GM12878 (cell line): ENCODE measurements around the gene FOSL1. TPM values are rescaled to one million over a fixed set of nuclear protein-coding genes. Genes with fewer than 3 reads are reported as not detected.

Experiments
- ATAC-seq: fragments of 200-7000 bp; cut with Tn5 transposase; 3 replicates; pipeline ENCODE4 v1.9.1; 2020; ENCODE audit warnings: mild to moderate bottlenecking, moderate library complexity
- BruUV-seq: library from RNA; stranded (reverse); fragments of 400-500 nt; replicated peaks from 2 replicates; lab custom pipeline; 2021; lab: Mats Ljungman, UMichigan
- CTCF ChIA-PET: fragments of 300-600 bp; sonication (Branson Sonifier 250); formaldehyde crosslinking; extraction: SDS; loops from one replicate; lab custom pipeline; 2021; ENCODE audit warnings: inconsistent platforms; lab: Yijun Ruan, JAX
- POLR2A ChIA-PET: fragments of 350-600 bp; formaldehyde crosslinking; extraction: SDS; loops from one replicate; lab custom pipeline; 2021; ENCODE audit warnings: inconsistent platforms; lab: Charles Lee
- RAD21 ChIA-PET: fragments of 300-600 bp; sonication (Branson Sonifier 250); formaldehyde crosslinking; loops from one replicate; lab custom pipeline; 2023; ENCODE audit warnings: antibody characterized with exemption; ENCODE audit not compliant: unreplicated experiment; lab: Charles Lee
- SMC1A ChIA-PET: fragments of 300-600 bp; sonication (Branson Sonifier 250); formaldehyde crosslinking; loops from one replicate; lab custom pipeline; 2023; ENCODE audit not compliant: unreplicated experiment, uncharacterized antibody; lab: Charles Lee
- DNase-seq: peaks from one replicate; pipeline ENCODE4 v3.0.0-alpha.2; 2011; ENCODE audit warnings: low read depth, low spot score
- FAIRE-seq: peaks from 3 replicates; lab custom pipeline; 2011; peaks lifted over from hg19 to GRCh38; lab: Jason Lieb, UNC
- H2AFZ ChIP-seq: 2 replicates; pipeline ENCODE4 v1.6.0; 2011; ENCODE audit warnings: low read depth, low read length, control low read depth; ENCODE audit not compliant: control insufficient read depth
- H3K27ac ChIP-seq: 2 replicates; pipeline ENCODE4 v1.5.1; 2011; ENCODE audit warnings: control low read depth; ENCODE audit not compliant: control insufficient read depth, insufficient read depth
- H3K27me3 ChIP-seq, 2 experiments: replicated peaks in 1 of 2; 2 replicates each; pipeline versions ENCODE4 v1.6.0 to v1.6.1; 2011; ENCODE audit warnings: low read length in 1 of 2; ENCODE audit not compliant: control insufficient read depth in 2 of 2, insufficient read depth in 2 of 2
- H3K36me3 ChIP-seq, 2 experiments: 2 replicates each; pipeline ENCODE4 v1.5.1; 2011; ENCODE audit warnings: low read length in 1 of 2; ENCODE audit not compliant: control insufficient read depth in 2 of 2, insufficient read depth in 2 of 2
- H3K4me1 ChIP-seq: 2 replicates; pipeline ENCODE4 v1.6.1; 2011; ENCODE audit warnings: mild to moderate bottlenecking, low read length, moderate library complexity, mixed read lengths; ENCODE audit not compliant: control insufficient read depth, insufficient read depth
- H3K4me2 ChIP-seq: 2 replicates; pipeline ENCODE4 v1.6.0; 2011; ENCODE audit warnings: control low read depth; ENCODE audit not compliant: control insufficient read depth, insufficient read depth
- H3K4me3 ChIP-seq: fragments of 200-600 bp; sonication (generic); 2 replicates; pipeline ENCODE4 v1.5.1; 2016
- H3K79me2 ChIP-seq: 2 replicates; pipeline ENCODE4 v1.6.0; 2011; ENCODE audit warnings: low read length; ENCODE audit not compliant: control insufficient read depth, insufficient read depth
- H3K9ac ChIP-seq: 2 replicates; pipeline ENCODE4 v1.8.0; 2011; ENCODE audit warnings: low read length, control low read depth, mixed read lengths; ENCODE audit not compliant: control insufficient read depth, insufficient read depth
- H3K9me3 ChIP-seq: replicated peaks from 3 replicates; pipeline ENCODE4 v1.5.1; 2011; ENCODE audit warnings: mild to moderate bottlenecking, low read length; ENCODE audit not compliant: control insufficient read depth, insufficient read depth
- H4K20me1 ChIP-seq: 2 replicates; pipeline ENCODE4 v1.6.0; 2011; ENCODE audit not compliant: control insufficient read depth, insufficient read depth
- CHD2 ChIP-seq: IDR thresholded peaks from 2 replicates; pipeline ENCODE4 v1.6.1; 2011; ENCODE audit warnings: low read depth, low read length, improper control_type of control experiment, borderline replicate concordance
- E4F1 ChIP-seq: fragments of 450-650 bp; IDR thresholded peaks from 2 replicates; pipeline ENCODE4 v1.6.1; 2018; ENCODE audit warnings: borderline replicate concordance, mild to moderate bottlenecking; ENCODE audit not compliant: partially characterized antibody
- ELK1 ChIP-seq: IDR thresholded peaks from 2 replicates; pipeline ENCODE4 v1.6.1; 2012; ENCODE audit warnings: low read depth, low read length, improper control_type of control experiment
- EP300 ChIP-seq, 2 experiments: fragments of 150-350 bp in 1 of 2; IDR thresholded peaks; 2 replicates each; pipeline ENCODE4 v1.6.1; 2011 to 2012; ENCODE audit warnings: low read depth in 2 of 2, low read length in 2 of 2, borderline replicate concordance in 1 of 2, improper control_type of control experiment in 1 of 2, inconsistent platforms in 1 of 2; ENCODE audit not compliant: control insufficient read depth in 1 of 2
- GATAD2B ChIP-seq: fragments of 450-650 bp; conservative IDR thresholded peaks from 2 replicates; pipeline ENCODE4 v1.6.1; 2017; ENCODE audit warnings: low read depth, mild to moderate bottlenecking, moderate library complexity
- NFIC ChIP-seq: IDR thresholded peaks from 2 replicates; pipeline ENCODE4 v1.6.1; 2012; ENCODE audit warnings: low read depth, mild to moderate bottlenecking, inconsistent platforms, low read length, moderate library complexity
- ZZZ3 ChIP-seq: IDR thresholded peaks from 2 replicates; pipeline ENCODE4 v1.6.1; 2011; ENCODE audit warnings: low read depth; ENCODE audit not compliant: control insufficient read depth, insufficient read length
- WGBS: methylation state at CpG from one replicate; pipeline ENCODE4 v1.1.6; 2016; ENCODE audit warnings: low lambda C conversion rate; ENCODE audit not compliant: insufficient replicate concordance, insufficient coverage; ENCODE audit errors: missing lambda C conversion rate; 5-methylcytosine and 5-hydroxymethylcytosine counted together
- in situ Hi-C: fragments of 300-500 bp; cut with MboI; formaldehyde crosslinking; loops from 9 replicates; pipeline ENCODE4 v1.14.3; 2018; ENCODE audit warnings: mixed read lengths
- intact Hi-C: fragments of 100-400 bp; cut with micrococcal nuclease; formaldehyde crosslinking; loops from one replicate; pipeline ENCODE4 v1.14.2; 2022; ENCODE audit not compliant: unreplicated experiment
- polyA plus RNA-seq, 11 experiments: library from polyadenylated mRNA; depleted of rRNA in 4 of 11; unstranded in 6 of 11; stranded (reverse) in 5 of 11; fragments of >200 nt; fragmentation: Nextera tagmentation in 4 of 11; fragmentation: Illumina TruSeq in 1 of 11; extraction: Ambion mirVana in 4 of 11; extraction: Trizol in 1 of 11; gene quantifications; 1 replicate in 1 of 11; 2 replicates in 10 of 11; pipeline versions ENCODE4 v1.2.1 to v1.2.3, GENCODE V29; 2011 to 2016; ENCODE audit warnings: inconsistent platforms in 2 of 11, missing spikeins in 2 of 11, low read depth in 1 of 11
- total RNA-seq, 4 experiments: library from RNA; depleted of rRNA in 3 of 4; stranded (reverse); fragments of >200 nt in 3 of 4; fragmentation: Illumina TruSeq in 1 of 4; extraction: Trizol in 1 of 4; gene quantifications; 2 replicates each; pipeline versions ENCODE4 v1.2.1 to v1.2.3, GENCODE V29; 2013 to 2021

FOSL1 gene
- total and polyA plus RNA-seq, 10 of the 15 experiments (the other 5 are each of a cell fraction or from before 2014, with no cell fraction given) = 0.82 to 5.4 (median 2.1) TPM

- FAIRE-seq (no peak), ATAC-seq (no peak), DNase-seq (no peak)
- WGBS = 88% methylated on average over 13 of the region's 13 CpGs
- in situ Hi-C loops (loop anchor here (5.0 kb wide), 1 partner anchor 104 kb away; no protein-coding TSS in a partner anchor), intact Hi-C loops (no loop called here)
- Histone ChIP-seq H3K36me3 (peaks cover 12 to 25% of the 10 kb centered on the region in 2 experiments), H3K9ac (no peak overlapping the region), H3K79me2 (peaks cover 14% of the 10 kb centered on the region), H4K20me1 (no peaks in the 10 kb centered on the region), H3K4me3 (no peak overlapping the region), H3K27ac (no peak overlapping the region), H3K4me1 (peaks cover 20% of the 10 kb centered on the region), H2AFZ (no peak overlapping the region), H3K27me3 (no peaks in the 10 kb centered on the region), H3K4me2 (no peak overlapping the region), H3K9me3 (no peaks in the 10 kb centered on the region)
- POLR2A ChIA-PET = interaction anchor here (1.1 to 4.0 kb wide), 3 partner anchors 9 to 51 kb away, joined by 3 to 33 read pairs (median 14); partner anchors contain the start of genes CFL1 and MUS81
- CTCF ChIA-PET = interaction anchor here (0.9 to 11.0 kb wide), 17 partner anchors 9 to 339 kb away, joined by 3 to 167 read pairs (median 22); partner anchors contain the start of genes AP5B1, CFL1, EFEMP2 and KAT5
- TF ChIP-seq EP300 (IDR thresholded peaks at IDR 0.05; ENCODE audit: borderline replicate concordance in 1 of 2, control insufficient read depth in 1 of 2, low read depth in 2 of 2, low read length in 2 of 2) (no peak), CHD2 (no peak), GATAD2B (no peak), ZZZ3 (no peak), ELK1 (no peak), E4F1 (no peak), NFIC (no peak)
- SMC1A ChIA-PET = interaction anchor here (0.9 to 2.5 kb wide), 4 partner anchors 9 to 108 kb away, joined by 3 to 28 read pairs (median 6); no protein-coding TSS in a partner anchor
- no TSS peak for BruUV-seq
- RAD21 ChIA-PET = interaction anchor here (1.0 to 4.1 kb wide), 7 partner anchors 24 to 317 kb away, joined by 3 to 40 read pairs (median 4); no protein-coding TSS in a partner anchor
Measured at GRCh38 chr11:65883058-65883761, 17.0 kb downstream of the FOSL1 start.
